DMS153 (cell line): Measurements from ENCODE around the gene SOX12.

Experiments
- DNase-seq: peaks from one replicate; lab custom pipeline; 2025; lab: John Stamatoyannopoulos, UW

The SOX12 gene

DNA sequence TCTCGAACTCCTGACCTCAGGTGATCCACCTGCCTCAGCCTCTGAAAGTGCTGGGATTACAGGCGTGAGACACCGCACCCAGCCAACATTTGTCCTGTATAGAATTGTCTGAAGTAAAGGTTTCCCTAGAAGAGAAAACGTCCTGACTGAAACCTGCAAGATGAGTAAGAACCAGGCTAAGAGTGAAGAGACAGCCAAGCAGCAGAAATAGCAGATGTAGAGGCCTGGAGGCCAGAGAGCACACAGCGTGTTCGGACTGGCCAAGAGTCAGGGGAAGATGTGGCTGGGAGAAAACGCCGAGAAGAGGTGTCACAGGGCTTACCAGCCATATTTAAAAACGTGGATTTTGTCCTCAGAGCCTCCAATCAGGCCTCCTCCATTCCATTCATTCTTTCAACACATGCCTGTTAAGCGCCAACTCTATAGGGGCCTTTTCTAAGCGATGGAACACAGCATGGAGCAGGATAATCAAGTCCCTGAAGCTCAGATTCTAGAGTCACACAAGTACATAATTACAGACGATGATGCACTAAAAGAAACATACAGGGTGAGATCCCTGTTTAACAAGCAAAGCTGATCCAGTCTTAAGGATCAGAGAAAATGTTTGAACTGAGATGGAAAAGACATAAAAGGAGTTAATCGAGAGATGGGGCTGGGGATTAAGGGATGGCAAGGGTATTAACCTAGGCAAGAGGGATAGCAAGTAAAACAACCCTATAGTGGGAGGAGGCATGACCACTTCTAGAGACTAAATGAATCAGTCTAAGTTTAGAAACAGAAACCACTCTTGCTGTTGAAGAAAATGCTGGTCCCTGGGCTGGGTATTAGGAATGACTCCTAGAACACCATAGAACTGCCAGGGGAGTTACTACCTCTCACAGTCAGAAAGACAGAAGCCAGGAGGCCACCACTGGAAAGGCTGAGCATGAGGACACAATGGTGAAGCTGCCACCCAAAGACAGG lies 23.2 kb upstream of the SOX12 start:
- DNase-seq = no peak

DNA sequence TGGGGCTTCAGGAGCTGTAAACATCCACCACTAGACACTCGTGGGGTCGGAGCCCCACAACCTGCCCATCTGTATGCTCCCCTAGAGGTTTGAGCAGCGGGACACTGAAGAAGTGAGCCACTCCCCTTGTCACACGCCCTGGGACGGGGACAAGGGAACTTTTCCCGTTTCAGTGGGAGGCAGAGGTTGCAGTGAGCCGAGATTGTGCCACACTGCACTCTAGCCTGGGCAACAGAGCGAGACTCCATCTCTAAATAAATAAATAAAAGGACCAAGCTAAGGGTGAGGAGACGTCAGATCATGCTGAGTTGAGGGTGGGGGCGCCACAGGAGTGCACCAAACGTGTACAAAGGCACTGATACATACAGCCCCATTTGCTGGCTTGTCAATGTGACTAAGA lies 19.6 kb upstream of the SOX12 start:
- DNase-seq = no peak

DNA sequence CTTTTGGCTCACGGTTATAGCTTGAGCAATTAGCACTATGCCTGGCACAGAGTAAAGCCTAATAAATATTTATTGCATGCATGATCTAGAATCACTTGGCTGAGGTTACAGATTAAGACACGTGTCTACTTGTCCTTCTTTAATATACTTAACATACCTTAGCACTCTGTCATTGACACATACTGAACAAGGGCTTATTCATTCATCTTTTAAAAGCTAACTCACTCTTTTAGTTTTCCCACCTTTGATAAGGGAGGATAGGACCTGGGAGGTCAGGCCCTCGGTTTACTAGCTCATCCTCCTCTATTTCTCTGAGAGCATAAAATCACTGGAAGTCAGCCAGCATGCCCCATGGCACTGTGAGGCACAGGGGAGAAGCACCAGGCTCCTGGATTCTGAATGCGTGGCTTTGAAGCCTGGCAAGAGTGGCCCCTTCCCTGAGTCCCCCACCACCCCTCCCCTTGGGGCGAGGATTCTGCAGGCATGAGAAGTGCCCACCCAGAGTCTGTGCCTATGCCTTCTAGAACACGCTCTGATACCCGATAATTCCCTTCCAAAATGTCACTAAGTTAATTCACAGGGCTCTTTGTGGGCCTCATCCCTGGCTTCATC lies 16.8 kb upstream of the SOX12 start:
- DNase-seq = no peak

DNA sequence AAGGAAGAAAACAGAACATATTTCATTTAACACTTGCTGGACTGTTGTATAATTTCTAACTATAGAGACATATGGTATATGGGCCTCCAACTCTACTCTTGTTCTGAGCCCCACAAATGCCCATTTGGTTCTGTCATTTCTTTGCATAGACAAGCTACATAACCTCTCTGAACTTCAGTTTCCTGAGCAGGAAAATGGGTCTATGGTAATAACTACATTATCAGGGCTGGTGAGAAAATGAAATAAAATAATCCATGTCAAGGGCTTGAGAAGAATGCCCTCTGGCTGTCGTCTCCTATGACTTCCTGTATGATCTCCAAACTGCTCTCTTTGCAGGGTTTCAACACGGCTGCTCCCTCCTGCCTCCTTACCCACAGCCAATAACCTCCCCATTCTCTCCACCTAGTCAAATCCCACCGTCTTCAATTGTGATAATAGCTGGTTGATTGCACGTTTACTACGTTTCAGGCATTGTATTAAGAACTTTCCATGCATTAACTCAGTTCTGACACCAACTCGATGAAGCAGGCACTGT lies 16.0 kb upstream of the SOX12 start:
- DNase-seq = peak; percentile 22

DNA sequence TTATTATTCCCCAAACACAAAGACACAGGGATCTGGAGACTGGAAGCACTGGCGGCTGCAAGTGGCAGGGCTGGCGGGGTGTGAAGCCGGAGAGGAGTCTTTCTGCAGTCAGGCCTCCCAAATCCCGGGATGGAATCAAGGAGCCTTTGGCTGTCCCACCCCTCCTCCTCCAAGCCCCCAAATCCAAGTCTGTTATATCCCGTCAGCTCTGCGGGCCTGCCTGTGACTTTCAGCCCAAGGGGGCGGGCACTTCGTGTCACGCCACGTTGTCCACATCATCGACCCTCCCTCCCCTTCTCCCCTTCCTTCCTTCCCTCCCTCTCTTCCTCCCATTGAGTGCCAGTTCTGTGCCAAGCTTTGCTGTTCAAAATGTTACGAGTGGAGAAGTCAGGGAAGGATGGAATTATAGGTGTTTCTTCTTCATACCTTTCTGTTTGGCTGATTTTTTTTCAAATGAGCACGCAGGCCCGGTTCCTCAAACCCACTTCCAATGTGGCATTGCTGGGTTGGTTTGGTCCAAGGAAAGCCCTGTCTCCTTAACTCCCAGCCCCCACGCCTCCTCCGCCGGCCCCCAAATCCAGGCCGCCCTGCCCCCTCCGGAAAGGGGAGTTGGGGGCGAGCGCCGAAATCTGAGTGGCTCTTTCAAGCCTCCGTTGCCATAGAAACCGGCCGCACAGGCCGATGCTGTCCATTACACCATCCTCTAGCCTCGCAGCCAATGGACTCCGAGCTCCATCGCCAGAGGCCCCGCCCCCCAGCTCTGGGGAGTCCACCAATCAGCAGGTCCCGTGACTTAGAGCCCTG lies 15.3 kb upstream of the SOX12 start:
- DNase-seq = peak; percentile 98

DNA sequence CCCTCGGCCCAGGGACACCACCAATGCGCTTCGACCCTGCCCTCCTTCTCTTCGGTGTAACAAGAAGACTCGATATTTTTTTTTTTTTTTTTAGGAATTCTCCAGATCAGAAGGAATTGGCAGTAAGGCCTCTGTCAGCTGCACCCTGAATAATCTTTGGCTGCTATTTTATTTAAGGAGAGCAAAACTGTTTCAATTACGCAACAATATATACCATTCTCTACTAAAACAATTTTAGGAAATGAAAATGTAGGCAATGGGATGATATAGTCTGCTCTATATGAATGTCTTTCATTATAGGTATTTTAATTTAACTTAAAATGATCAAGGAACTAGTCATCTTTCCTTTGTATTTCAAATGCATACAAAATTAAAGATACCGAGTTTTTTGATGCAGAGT lies 14.7 kb upstream of the SOX12 start:
- DNase-seq = no peak

DNA sequence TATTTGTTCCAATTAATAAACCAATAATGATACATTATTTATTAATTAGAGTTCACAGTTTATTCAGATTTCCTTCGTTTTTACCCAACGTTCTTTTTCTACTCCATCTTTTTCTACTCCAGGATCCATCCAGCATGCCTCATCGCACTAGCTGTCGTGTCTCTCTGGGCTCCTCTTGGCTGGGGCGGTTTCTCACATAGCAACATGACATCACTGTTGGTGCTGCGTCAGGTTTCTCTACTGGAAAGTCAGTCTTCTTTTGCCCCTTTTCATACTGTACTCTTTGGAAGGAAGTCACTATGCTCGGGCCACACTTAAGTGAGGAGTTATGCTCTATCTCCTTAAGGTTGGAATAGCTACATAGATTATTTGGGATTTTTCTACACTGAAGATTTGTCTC lies 13.7 kb upstream of the SOX12 start:
- DNase-seq = no peak

DNA sequence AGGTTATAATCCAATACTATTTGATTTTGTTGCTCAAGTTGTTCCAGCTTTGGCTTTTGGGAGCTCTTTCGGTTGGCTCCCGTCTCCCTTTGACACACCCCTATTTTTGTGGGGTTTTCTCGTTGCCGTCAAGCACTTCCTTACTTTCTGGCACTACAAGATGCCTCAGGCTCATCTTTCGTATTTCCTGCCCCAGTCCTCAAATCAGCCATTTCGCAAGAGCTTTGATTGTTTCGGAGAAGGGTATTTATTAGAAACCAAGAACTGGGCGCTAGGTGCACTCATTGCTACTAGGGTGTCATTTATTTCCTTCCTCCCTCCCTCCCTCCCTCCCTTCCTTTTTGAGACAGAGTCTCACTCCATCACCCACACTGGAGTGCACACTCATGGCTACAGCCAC lies 13.3 kb upstream of the SOX12 start:
- no peak for DNase-seq

DNA sequence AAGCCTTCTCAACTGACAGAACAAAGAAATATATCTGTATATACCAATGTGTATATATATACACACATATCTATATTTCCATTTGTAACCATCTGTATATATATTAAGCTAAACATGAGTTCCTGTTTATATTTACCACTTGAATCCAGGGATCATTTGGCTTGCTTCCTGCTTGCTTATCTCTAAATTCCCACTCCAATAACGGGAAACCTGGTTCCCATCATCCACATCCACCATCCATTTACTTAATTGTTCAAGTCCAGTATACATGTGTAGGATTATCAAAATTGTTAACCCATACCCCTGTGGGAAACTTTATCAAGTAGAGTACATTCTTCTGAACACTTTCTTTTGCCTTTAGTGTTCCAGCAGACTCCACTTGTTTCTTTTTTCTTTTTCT lies 12.5 kb upstream of the SOX12 start:
- no peak for DNase-seq

DNA sequence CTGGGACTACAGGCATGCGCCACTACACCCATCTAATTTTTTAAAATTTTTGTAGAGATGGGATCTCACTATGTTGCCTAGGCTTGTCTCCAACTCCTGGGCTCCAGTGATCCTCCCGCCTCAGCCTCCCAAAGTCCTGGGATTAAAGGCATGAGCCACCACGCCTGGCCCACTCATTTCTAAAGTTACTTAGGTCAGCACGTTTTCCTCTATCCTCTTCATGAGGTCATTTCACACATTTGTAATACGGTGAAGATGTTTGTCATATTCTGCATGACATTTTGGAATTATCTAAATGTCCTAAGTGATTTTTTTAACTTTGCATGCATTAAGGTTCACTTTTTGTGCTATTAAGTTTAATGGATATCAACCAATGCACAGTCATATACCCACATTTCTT lies 11.9 kb upstream of the SOX12 start:
- no peak for DNase-seq

DNA sequence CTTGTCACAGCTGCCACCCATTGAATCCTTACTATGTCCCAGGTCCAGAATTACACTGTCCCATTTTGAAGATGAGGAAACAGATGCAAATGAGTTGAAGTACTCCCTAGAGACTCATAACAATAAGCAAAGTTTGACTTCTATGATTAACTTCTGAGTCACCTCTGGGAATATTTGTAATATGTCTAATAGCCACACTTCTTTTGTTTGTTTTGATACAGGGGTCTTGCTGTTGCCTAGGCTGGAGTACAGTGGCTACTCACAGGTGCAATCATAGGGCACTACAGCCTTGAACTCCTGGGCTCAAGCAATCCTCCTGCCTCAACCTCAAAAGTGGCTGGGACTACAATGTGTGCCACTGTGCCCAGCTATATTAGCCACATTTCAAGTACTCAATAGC lies 11.4 kb upstream of the SOX12 start:
- DNase-seq = no peak

DNA sequence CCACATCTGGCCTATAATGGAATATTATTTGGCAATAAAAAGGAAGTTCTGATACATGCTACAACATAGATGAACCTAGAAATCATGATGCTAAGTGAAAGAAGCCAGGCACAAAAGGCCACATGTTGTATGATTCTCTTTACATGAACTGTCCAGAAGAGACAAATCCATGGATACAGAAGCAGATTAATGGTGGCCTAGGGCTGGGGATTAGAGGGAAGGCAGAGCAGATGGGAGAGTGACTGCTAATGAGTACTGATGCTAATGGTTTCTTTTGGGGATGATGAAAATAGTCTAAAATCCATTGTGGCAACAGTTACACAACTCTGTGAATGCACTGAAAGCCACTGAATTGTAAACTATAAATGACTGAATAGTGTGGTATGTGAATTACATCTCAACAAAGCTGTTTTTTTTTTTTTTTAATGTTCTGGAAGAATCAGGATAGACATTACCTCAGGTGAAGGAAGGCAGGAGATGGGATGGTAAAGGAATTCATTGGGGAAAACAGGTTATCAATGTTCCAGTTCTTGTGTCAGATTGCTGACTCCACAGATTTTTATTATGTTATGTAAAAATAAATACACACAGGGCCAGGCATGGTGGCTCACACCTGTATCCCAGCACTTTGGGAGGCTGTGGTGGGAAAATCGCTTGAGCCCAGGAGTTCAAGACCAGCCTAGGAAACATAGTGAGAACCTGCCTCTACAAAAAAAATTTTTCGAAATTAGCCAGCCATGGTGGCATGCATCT lies 8.9 kb upstream of the SOX12 start:
- DNase-seq = no peak

DNA sequence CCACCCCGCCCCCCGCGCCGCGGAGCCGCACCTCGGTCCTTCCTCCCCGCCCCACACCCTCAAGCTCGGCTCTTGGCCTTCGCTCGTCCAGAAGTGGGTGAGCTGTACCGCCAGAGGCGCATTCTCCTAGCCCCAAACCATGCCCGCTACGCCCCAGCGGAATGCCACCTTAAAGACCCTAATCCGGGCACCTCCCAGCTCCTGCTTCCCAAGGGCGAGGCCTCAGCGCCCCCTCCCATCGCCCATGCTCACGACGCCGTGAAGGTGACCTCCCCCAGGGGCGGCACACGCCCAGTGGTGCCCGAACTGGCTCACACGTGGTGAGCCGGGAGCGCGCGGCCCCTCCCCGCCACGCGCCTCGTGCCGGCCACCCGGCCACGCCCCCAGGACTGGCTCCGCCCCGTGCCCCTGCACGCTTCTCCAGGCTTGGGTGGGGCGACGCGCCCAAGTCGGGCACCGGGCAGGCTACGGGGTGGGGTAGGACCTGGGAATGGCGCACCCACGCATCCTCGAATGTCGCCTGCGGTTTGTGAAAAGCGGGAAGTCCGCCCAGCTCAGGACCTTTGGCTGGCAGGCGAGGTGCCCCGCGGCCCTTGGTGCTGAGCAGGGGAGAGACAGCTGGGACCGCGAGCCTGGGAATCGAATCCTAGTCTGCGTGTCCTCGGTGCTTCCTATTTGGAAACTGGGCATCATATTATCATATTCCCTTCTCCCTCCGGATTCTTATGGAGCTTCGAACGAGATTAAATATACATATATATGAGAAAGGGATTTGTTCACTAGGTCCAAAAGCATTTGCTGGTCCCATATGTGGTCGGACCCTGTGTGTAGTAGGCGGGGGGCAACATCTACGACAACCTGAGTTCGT lies 941 bp upstream of the SOX12 start:
- peak; percentile 67 for DNase-seq

DNA sequence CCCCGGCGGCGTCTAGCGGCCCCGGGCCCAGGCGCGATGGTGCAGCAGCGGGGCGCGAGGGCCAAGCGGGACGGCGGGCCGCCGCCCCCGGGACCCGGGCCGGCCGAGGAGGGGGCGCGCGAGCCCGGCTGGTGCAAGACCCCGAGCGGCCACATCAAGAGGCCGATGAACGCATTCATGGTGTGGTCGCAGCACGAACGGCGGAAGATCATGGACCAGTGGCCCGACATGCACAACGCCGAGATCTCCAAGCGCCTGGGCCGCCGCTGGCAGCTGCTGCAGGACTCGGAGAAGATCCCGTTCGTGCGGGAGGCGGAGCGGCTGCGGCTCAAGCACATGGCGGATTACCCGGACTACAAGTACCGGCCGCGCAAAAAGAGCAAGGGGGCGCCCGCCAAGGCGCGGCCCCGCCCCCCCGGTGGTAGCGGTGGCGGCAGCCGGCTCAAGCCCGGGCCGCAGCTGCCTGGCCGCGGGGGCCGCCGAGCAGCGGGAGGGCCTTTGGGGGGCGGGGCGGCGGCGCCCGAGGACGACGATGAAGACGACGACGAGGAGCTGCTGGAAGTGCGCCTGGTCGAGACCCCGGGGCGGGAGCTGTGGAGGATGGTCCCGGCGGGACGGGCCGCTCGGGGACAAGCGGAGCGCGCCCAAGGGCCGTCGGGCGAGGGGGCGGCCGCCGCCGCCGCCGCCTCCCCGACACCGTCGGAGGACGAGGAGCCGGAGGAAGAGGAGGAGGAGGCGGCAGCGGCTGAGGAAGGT lies 715 bp downstream of the SOX12 start:
- DNase-seq = peak; percentile 39

DNA sequence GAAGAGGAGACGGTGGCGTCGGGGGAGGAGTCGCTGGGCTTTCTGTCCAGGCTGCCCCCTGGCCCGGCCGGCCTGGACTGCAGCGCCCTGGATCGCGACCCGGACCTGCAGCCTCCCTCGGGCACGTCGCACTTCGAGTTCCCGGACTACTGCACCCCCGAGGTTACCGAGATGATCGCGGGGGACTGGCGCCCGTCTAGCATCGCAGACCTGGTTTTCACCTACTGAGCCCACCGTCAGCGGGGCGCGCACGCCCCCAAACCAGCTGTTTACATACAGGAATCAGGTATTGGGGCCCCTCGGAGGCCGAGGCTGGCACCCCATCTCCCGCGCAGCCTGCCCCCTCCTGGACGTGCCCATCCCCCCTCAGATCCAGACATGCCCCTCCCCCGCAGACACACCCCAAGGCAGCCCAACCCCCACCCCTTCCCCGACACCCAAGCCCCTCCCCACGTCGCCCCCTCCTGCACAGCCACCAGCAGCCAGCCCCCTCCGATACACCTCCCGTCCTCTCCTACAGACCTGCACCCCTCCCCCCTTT lies 1.4 kb downstream of the SOX12 start:
- DNase-seq = no peak

DNA sequence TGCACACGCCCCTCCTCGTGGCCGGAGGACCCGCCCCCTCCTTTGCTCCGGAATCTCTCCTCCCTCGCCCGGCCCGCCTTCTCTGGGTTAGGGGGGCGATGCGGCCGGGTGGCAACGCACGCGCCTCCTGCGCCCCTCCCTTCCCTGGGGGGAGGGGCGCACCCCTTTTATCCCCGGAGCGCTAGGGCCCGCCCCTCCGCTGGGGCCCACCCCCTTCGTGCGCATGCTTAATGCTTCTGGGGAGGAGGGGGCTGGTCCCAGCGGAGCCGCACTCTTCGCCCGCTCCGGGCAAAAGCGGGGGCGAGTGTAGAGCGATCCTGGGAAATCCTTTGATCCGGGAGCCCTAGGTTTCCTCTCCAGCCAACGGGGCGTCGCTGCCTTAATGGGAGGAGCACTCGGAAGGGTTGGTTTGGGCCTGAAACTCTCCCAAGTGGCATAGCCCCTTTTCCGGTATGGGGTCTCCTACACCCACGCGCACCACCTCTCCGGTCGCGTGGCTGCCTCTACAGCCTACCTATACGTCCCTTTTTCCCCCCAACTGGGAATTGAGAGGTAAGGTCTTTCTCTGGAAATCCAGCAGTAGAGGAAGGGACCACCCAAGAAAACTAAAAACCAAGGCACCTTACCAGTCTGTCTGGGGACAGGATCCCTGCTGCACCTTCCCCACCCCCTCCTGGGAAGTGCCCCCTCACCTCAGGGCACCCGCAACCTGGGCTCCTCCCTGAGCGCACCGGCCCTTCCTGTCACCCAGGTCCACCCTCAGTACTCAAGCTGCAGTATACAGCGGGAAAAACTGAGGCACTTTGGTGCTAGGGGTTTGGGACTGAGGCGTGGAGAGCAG lies 2.1 kb downstream of the SOX12 start:
- DNase-seq = peak; percentile 80

DNA sequence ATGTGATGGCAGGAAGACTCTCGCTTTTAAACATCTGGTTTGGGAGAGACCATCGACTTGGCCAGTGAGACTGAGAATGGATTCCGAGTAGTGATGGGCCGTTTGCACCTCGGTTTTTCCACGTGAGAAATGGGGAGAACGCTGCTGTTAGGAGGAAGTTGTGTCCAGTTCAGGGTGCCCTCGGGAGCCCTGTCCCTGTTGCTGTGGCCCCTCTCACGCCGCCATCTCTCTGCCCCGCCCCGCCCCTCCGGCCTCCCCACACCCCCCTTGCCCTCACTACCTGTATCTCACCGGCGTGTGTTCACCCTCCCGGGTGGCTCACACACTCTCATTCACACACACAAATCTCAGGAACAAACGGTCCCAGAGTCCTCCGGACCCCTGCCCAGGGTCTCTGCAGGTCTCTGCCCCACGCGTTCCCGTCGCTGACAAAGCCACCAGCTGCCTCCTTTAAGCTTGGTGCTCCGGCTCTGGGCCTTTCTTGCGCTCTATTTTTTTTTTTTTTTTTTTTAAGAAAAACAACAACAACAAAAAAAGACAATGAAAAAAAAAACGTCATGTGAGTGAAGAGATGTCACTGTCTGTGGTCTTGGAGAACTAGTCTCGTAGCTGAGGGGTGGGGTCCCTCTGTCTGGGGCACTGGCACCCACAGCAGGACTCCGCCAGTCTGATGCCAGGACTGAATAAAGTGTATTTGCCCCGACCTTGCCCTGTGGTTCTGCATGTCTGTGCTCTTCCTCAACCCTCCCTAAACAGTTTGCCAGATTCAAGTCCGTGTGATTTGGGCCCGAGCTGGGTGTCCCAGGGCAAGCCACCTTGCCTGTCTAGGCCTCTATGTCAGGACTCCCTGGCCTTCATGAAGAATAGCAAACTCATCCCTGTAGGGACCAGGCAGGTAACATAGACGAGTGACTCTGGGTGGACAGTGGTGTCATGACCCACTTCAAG lies 2.9 kb downstream of the SOX12 start:
- DNase-seq = no peak
